ENCODE measurements around the gene OSM.

- TF ChIP-seq, protein P1, sequence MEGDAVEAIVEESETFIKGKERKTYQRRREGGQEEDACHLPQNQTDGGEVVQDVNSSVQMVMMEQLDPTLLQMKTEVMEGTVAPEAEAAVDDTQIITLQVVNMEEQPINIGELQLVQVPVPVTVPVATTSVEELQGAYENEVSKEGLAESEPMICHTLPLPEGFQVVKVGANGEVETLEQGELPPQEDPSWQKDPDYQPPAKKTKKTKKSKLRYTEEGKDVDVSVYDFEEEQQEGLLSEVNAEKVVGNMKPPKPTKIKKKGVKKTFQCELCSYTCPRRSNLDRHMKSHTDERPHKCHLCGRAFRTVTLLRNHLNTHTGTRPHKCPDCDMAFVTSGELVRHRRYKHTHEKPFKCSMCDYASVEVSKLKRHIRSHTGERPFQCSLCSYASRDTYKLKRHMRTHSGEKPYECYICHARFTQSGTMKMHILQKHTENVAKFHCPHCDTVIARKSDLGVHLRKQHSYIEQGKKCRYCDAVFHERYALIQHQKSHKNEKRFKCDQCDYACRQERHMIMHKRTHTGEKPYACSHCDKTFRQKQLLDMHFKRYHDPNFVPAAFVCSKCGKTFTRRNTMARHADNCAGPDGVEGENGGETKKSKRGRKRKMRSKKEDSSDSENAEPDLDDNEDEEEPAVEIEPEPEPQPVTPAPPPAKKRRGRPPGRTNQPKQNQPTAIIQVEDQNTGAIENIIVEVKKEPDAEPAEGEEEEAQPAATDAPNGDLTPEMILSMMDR (IDR thresholded peaks at IDR 0.05) = no peak
- TF ChIP-seq POLR2AphosphoS5 (IDR thresholded peaks at IDR 0.05) = peak; percentile 43 to 56
Observed at GRCh38 chr22:30270832-30271231, 4.2 kb upstream of the OSM start.
